AG04450 (cell line): ENCODE results near the gene USF1. TPM values are rescaled to one million over a fixed set of nuclear protein-coding genes. Genes with fewer than 3 reads are reported as not detected.

Experiments
- CTCF ChIA-PET: fragments of 300-600, 350-600 bp; formaldehyde crosslinking; extraction: SDS; loops from one replicate; lab custom pipeline; 2022; ENCODE audit warnings: antibody characterized with exemption, inconsistent platforms; lab: Charles Lee
- POLR2A ChIA-PET: fragments of 350-600 bp; formaldehyde crosslinking; extraction: SDS; loops from one replicate; lab custom pipeline; 2021; ENCODE audit warnings: antibody characterized with exemption, inconsistent platforms; lab: Yijun Ruan, JAX
- DNase-seq: peaks from one replicate; pipeline ENCODE4 v3.0.0-alpha.2; 2011; ENCODE audit warnings: low read depth, low spot score
- H3K27ac ChIP-seq: one replicate; pipeline ENCODE4 v1.5.1; 2012; ENCODE audit warnings: low read depth, low read length, control low read depth
- H3K27me3 ChIP-seq: one replicate; pipeline ENCODE4 v1.6.0; 2012; ENCODE audit warnings: low read length; ENCODE audit not compliant: control insufficient read depth, insufficient read depth
- H3K4me3 ChIP-seq: 2 replicates; pipeline ENCODE4 v1.5.1; 2011; ENCODE audit warnings: mild to moderate bottlenecking, low read depth, low read length, control low read depth
- H3K9me3 ChIP-seq: 2 replicates; pipeline ENCODE4 v1.5.1; 2012; ENCODE audit warnings: low read length; ENCODE audit not compliant: control insufficient read depth, insufficient read depth
- CTCF ChIP-seq: IDR thresholded peaks from 2 replicates; pipeline ENCODE4 v1.5.1; 2011; ENCODE audit warnings: low read depth, low read length, control low read depth, inconsistent platforms
- polyA minus RNA-seq: library from RNA; depleted of rRNA, polyadenylated mRNA; stranded (reverse); fragments of >200 nt; gene quantifications from 2 replicates; pipeline ENCODE4 v1.2.3, GENCODE V29; 2011; rRNA and poly(A)+ RNA removed
- polyA plus RNA-seq: library from polyadenylated mRNA; depleted of rRNA; stranded (reverse); fragments of >200 nt; gene quantifications from 2 replicates; pipeline ENCODE4 v1.2.3, GENCODE V29; 2011; rRNA removed

Gene USF1, protein sequence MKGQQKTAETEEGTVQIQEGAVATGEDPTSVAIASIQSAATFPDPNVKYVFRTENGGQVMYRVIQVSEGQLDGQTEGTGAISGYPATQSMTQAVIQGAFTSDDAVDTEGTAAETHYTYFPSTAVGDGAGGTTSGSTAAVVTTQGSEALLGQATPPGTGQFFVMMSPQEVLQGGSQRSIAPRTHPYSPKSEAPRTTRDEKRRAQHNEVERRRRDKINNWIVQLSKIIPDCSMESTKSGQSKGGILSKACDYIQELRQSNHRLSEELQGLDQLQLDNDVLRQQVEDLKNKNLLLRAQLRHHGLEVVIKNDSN
- polyA plus RNA-seq (32.6 and 37.6 TPM in 2 replicates), polyA minus RNA-seq (110 and 126 TPM in 2 replicates)

DNA sequence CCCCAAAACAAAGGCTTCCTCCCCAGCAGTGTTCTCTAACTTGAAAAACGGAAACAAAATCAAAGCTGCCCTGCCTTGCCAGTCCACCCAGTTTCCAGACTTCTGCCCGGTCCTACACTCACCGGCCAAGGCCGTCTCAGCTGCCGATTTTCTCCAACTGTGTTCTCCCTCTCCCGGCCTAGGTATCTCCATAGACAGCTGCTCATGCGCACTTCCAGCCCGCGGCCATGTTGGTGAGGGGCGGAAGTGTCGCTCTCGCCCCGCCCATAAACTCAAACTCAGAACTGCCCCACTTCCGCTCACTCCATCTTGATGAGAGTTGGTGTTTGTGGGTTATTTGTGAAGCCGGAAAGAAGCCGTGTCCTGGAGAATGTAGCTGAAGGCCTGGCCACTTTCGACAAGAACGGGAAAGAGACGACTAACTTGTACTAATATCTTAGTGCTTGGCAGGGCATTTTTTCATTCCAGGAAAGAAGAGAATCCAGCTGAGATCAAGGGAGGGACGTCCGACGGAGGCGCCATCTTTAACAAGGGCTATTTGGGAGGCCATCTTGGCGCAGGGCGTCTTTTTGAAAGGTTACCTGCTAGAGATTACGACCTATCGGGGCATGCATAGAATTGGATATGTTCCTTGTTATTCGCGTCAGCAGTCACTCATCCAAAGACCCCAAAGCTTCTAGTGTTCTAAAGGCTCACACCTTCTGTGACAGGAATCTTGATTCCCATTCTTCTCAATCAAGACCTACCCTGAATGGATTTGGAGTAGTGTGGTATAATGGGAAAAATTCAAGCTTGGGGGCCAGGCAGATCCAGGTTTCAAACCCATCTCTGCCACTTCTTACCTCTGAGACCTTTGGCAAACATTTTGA is at the start of gene USF1:
USF1 (minus strand) TSS at position 242 of the 869 bp plus-strand sequence. CDS start 2,702 bp downstream, outside the sequence.
- POLR2A ChIA-PET: interaction anchor here (0.8 to 3.1 kb wide), 12 partner anchors 9 to 120 kb away, joined by 3 to 10 read pairs (median 4); partner anchors contain the start of genes DEDD, F11R and NECTIN4

DNA sequence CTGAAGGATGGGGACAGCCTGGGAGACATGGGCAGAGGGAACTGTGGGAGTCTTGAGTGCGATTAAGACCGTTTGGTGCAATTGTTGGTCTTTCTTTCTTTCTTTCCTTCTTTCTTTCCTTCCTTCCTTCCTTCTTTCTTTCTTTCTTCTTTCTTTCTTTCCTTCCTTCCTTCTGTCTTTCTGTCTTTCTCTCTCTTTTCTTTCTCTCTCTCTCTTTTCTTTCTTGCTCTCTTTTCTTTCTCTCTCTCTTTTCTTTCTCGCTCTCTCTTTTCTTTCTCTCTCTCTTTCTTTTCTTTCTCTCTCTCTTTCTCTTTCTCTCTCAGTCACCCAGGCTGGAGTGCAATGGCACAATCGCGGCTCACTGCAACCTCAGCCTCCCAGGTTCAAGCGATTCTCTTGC is 49.5 kb upstream of the USF1 start:
- H3K9me3 ChIP-seq: no peaks in the 10 kb centered on the region
- no peak for TF ChIP-seq CTCF
- no peak overlapping the region for H3K4me3 ChIP-seq
- POLR2A ChIA-PET: interaction anchor here (1.3 kb wide), 1 partner anchor 50 kb away, joined by 4 read pairs; the partner anchor contains the start of gene USF1
- no peak overlapping the region for H3K27ac ChIP-seq
- no peak for DNase-seq
- CTCF ChIA-PET: interaction anchor here (5.6 kb wide), 1 partner anchor 98 kb away, joined by 80 read pairs; no protein-coding TSS in a partner anchor
- peaks cover 2% of the 10 kb centered on the region for H3K27me3 ChIP-seq

More for the DNA sequence above, at the start of gene USF1:
- Histone ChIP-seq H3K4me3 (peak within 1 kb of the TSS; percentile 86), H3K27me3 (no peaks in the 10 kb centered on the region), H3K9me3 (peaks cover 20% of the 10 kb centered on the region), H3K27ac (peak within 1 kb of the TSS; percentile 95)
- CTCF ChIA-PET: interaction anchor here (0.6 to 4.3 kb wide), 7 partner anchors 25 to 336 kb away, joined by 4 to 44 read pairs (median 7); partner anchors contain the start of gene KLHDC9
- peak; percentile 87 for DNase-seq
- no peak for TF ChIP-seq CTCF

DNA sequence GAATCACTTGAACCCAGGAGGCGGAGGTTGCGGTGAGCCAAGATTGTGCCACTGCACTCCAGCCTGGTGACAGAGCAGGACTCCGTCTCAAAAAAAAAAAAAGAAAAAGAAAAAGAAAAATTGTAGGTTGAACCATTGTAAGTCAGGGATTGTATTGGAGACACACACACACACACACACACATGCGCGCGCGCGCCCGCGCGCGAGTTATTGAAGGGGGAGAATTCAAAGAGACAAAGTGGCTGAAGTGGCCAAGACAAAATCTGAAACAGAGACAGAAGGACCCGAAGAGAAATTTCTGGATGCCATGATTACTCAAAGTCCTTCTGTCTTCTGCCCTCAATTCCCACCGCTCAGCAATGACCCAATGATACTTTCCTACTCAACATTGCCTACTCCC is 48.7 kb upstream of the USF1 start:
- peaks cover 2% of the 10 kb centered on the region for H3K27me3 ChIP-seq
- TF ChIP-seq CTCF: no peak
- H3K4me3 ChIP-seq: no peak overlapping the region
- H3K27ac ChIP-seq: no peak overlapping the region
- no peaks in the 10 kb centered on the region for H3K9me3 ChIP-seq
- ChIA-PET POLR2A (interaction anchor here (1.3 kb wide), 1 partner anchor 49 kb away, joined by 4 read pairs; the partner anchor contains the start of gene USF1), CTCF (interaction anchor here (5.6 kb wide), 1 partner anchor 98 kb away, joined by 80 read pairs; no protein-coding TSS in a partner anchor)
- no peak for DNase-seq

DNA sequence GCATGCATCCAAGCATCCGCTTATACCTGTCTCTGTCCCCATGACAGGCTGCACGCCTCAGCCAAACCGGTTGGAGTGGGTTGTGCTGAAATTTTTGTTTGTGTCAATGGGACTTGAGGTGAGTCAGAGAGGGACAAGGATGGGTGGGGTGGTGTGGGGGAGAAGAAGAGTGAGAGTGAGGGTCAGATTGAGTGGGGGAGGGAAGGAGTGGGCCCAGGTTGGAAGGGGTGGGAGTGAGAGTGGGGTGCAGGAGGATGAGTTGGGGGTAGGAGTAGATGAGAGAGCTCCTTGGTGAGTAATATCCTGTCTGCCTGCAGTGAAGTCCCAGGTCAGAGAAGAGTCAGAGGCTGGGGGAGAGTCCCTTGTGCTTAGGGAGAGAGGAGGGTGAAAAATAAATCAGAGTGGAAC is 46.8 kb upstream of the USF1 start:
- Histone ChIP-seq H3K4me3 (no peak overlapping the region), H3K27ac (no peak overlapping the region), H3K9me3 (no peaks in the 10 kb centered on the region), H3K27me3 (peaks cover 2% of the 10 kb centered on the region)
- DNase-seq: no peak
- POLR2A ChIA-PET: no interaction called here
- no peak for TF ChIP-seq CTCF
- CTCF ChIA-PET: interaction anchor here (0.6 to 1.9 kb wide), 3 partner anchors 95 to 141 kb away, joined by 3 to 6 read pairs (median 3); no protein-coding TSS in a partner anchor
